ENCODE results near the gene HSF2BP.
"Not testable (repeated sequence)": the region's sequence is repeated elsewhere in the genome, so short reads cannot be mapped to it uniquely, and the experiment has no call there.

HSF2BP gene

DNA sequence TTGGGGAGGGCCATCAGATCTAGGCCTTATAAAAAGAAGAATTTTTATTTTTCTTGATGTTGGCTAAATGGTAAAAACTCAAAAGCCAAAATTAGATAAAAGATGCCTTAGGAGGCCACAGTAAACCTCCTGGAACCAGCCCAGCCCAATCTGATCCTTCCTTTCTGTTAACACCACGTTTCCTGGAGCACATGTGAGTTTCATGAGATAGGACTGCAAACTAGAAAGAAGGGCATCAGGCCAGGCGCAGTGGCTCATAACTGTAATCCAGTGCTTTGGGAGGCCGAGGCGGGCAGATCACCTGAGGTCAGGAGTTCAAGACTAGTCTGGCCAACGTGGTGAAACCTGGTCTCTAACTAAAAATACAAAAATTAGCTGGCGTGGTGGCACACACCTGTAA is 6.7 kb downstream of the HSF2BP start:
- DNase-seq (ENCODE audit: low read depth in 2 of 2, low spot score in 1 of 2) = no peak

DNA sequence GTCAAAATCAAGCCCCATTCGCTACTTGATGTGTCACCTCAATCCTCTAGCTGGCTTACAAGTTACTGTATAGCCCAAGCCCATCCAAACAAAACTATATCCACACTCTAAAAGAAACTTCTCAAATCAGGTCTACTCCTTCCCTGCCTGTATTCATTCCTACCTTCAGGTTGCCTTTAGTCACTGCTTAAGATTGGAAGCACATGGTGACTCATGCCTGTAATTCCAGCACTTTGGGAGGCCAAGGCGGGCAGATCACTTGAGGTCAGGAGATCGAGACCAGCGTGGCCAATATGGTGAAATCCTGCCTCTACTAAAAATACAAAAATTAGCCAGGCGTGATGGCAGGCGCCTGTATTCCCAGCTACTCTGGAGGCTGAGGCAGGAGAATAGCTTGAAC is 7.4 kb downstream of the HSF2BP start:
- DNase-seq (ENCODE audit: low read depth in 2 of 2, low spot score in 1 of 2) = not testable (repeated sequence)

DNA sequence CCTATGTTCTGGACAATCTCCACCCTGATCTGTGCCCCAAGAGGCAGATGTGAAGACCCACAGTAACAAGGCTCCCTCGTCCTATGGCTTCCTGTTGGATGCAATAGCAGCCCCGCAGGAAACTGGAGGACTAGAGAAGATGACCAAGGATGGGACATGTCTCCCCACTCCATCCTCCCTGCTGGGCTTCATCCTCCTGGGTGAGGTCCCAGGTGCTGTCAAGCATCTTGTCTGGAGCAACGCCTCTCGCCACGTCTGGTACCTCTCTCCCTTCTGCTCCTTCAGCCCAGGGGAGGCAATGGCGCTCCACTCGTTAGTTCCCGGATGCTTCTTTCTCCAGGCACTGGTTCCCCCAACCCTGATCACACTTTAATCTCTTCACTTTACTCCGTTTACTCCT is 11.1 kb downstream of the HSF2BP start:
- DNase-seq (ENCODE audit: low read depth in 2 of 2, low spot score in 1 of 2) = no peak

DNA sequence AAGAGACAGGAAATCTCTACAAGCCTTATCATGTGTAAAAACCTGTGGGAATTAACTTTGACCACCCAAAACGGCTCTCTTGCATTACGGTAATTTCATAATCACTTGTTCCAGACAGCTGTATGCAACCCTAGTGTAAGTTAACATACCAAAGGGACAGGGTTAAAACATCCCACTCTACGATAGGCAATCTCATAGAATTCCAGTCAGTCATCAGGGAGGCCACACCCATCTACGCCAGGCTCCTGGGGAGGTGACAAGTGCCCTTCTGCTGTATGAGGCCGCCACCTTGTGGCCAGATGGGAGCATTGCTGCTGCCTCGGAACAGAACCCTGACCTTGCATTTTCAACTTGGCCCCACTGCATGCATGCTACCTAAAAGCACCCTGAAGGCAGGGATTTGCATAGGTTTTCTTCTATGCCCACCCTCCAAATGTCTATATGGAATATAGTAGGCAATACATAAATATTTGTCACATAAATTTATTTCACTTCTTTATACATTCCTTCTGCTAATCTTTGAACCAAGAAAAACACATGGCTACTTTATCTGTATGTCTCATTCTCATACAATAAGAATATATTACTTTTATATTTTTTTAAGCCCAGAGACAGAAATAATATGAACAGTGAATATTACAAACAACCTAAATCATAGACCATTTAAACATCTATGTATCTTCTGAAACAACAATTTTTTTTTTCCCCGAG is 12.6 kb downstream of the HSF2BP start:
- peak; percentile 63 to 75 for DNase-seq (ENCODE audit: low read depth in 2 of 2, low spot score in 1 of 2)

DNA sequence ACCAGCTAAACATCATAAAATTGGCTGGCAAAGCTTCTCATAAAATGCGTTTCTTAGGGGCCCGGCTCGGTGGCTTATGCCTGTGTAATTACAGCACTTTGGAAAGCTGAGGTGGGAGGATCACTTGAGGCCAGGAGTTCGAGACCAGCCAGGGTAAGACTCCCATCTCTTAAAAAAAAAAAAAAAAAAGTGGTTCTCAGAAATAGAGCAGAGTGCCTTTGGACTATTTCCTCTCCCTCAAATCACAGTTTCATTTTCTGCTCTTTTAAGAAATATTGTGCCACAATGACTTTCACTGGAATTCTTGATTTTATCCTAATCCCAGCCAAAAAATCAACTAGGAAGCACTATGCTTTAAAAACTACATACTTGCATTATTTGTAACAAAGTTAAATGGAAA is 13.3 kb downstream of the HSF2BP start:
- DNase-seq (ENCODE audit: low read depth in 2 of 2, low spot score in 1 of 2) = no peak

DNA sequence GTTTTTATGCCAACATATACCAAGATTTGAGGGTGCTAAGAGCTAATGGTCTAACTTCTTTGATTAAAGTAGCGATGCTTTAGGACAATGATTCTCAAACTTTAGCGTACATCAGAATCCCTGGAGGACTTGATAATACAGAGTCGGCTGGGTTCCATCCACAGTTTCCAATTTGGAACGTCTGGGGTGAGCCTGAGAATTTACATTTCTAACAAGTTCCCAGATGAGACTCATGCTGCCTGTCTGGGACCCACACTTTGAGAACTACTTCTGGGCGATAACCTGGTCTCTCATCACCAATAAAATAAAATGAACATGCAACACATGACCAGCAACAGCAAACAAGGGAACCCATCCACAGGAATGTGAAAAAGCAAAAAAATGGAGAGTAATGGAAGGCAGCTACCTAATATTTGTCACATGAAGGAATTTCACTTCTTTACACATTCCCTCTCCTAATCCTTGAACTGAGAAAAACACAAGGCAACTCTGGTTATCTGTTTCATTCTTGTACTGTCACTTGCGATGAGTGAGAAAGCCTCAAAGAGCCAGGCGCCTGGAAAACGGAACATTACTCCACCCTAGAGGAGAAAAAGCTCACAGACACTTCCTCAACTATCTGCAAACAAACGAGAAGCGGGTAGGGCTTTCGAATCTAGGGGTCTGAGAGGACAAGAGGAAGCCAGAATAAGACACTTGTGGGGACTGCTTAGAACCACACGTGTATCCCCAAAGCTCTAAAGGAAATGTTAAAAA is 14.0 kb downstream of the HSF2BP start:
- no peak for DNase-seq (ENCODE audit: low read depth in 2 of 2, low spot score in 1 of 2)

DNA sequence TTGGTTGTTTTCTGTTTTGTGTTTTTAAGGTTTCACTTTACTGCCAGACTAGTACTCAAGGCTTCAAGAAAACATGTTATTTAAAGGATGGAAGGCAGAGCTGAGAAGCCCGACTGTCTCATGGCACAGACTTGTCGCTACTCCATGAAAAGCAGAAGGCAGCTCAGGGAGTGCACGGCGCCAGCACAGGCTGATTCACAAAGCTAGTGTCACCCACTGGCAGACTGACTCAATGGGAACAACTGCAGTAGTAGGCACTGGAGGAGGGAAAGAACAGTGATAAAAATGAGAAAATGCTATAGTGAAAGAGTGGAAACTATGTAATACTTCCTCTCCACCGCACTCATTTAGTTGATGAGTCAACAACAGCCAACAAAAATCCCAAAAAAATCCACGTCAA is 14.7 kb downstream of the HSF2BP start:
- no peak for DNase-seq (ENCODE audit: low read depth in 2 of 2, low spot score in 1 of 2)

DNA sequence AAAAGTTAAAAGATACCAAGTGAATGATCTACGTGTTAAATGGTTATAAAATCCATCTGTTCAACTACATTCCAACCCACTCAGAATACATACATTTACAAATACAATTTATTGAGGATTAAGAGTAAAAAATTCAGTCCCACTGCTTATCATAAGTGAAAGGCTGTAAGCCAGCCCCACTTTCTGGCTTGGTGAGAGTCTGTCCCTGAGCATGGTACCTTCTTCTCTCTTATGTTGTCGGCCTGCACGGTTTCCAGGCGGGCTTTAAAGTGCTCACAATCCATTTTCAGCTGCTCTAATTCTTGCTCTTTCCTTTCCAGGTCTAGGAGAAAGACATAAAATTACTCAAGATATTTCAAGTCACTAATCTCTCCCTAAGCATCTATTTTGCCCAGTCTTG is 15.2 kb downstream of the HSF2BP start:
- no peak for DNase-seq (ENCODE audit: low read depth in 2 of 2, low spot score in 1 of 2)

DNA sequence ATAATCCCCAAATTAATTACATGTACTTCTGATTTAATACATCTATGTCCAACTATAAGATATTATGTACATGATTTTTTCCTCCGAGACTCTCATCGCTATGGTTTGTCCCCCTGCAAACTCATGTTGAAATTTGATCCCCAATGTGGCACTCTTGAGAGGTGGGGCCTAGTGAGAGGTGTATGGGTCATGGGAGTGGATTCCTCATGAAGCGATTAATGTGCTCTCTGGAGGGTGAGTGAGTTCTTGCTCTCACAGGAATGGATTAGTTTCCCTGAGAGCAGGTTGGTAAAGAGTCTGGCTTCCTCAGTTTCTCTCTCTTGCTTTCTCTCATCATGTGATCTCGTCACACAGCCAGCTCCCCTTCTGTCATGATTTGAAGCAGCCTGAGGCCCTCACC is 16.1 kb downstream of the HSF2BP start:
- no peak for DNase-seq (ENCODE audit: low read depth in 2 of 2, low spot score in 1 of 2)

DNA sequence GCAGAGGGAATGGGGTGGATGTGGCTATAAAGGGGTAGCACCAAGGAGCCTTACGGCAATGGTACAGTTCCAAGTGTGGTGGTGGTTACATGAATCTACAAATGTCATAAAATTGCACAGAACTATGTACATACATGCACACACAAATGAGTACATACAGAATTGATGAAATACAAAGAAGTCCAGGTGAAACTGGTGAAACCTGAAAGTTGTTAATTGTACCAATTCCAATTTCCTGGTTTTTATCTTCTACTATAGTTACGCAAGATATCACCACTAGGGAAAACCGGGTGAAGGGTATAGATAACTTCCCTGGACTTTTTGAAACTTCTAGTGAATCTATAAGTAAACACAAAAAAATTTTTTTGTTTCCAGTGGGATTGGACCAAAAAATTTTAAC is 18.9 kb downstream of the HSF2BP start:
- DNase-seq (ENCODE audit: low read depth in 2 of 2, low spot score in 1 of 2) = no peak

DNA sequence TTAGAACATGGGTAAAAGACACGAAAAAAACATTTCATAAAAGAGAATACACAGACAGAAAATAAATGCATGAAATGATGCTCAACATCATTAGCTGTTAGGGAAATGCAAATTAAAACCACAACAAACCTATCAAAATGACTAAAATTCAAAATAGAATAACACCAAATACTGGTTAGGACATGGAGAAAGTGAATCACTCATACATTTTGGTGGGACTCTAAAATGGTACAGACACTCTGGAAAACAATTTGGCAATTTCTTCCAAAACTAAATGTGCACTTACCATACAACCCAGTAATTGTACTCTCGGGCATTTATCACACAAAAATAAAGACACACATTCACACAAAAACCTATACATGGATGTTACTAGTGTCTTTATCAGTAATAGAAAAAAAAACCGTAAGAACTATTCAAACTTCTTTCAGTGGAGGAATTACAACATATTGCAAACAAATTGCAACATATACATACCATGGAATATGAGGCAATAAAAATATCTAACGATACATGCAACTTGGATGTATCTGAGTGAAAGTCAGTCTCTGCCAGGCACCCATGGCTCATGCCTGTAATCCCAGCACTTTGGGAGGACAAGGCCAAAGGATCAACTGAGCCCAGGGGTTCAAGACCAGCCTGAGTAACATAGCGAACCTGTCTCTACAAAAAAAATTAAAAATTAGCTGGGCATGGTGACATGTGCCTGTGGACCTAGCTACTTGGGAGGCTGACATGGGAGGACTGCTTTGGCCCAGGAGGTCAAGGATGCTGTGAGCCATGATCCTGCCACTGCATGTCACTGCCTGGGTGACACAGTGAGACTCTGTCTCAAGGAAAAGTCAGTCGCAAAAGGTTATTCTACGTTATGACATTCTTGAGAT is 19.6 kb downstream of the HSF2BP start:
- no peak for DNase-seq (ENCODE audit: low read depth in 2 of 2, low spot score in 1 of 2)

DNA sequence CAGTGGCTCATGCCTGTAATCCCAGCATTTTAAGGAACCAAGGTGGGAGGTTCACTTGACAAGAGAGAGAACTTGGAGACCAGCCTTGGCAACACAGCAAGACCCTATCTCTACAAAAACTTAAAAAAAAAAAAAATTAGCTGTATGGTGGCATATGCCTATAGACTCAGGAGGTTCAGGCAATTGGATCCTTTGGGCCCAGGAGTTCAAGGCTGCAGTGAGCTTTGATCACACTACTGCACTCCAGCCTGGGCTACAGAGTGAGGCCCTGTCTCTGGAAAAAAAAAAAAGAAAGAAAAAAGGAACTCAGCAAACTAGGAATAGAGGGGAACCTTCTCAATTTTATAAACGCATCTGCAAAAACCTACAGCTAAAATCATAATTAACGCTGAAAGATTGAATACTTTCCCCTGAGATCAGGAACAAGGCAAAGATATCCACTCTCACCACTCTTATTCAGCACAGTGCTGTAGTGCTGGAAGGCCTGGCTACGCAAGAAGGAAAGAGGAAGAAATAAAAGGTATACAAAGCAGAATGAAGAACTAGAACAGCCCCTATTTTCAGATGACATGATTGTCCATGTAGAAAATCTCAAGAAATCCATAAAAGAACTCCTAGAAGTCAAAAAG is 21.6 kb downstream of the HSF2BP start:
- no peak for DNase-seq (ENCODE audit: low read depth in 2 of 2, low spot score in 1 of 2)

DNA sequence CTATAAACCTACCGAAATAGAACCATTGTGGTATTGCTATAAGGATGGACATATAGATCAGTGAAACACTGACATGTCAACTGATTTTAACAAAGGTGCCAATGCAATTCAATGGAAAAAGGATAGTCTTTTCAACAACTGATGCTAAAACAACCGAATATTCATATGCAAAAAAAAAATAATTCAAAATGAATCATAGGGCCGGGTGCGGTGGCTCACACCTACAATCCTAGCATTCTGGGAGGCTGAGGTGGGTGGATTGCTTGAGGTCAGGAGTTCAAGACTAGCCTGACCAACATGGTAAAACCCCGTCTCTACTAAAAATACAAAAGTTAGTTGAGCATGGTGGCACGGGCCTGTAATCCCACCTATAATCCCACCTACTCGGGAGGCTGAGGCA is 23.9 kb downstream of the HSF2BP start:
- DNase-seq (ENCODE audit: low read depth in 2 of 2, low spot score in 1 of 2) = no peak

DNA sequence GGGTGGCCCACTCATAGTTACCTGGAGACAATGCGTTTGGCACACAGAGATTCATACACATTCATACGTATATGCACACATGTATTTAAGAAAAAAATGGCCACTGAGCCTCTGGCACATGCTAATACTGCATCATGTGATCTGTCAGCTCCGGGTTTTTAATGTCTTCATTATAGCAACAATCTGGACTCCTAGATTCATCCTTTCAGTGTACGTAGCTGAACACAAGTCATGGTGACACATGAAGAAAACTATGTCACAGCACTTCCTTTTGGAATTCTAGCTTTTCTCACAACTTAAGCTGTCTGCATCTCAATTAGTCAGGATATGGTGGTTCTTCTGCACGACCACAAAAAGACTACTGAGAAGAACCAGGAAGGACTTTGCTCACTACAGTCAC is 24.7 kb downstream of the HSF2BP start:
- DNase-seq (ENCODE audit: low read depth in 2 of 2, low spot score in 1 of 2) = no peak

DNA sequence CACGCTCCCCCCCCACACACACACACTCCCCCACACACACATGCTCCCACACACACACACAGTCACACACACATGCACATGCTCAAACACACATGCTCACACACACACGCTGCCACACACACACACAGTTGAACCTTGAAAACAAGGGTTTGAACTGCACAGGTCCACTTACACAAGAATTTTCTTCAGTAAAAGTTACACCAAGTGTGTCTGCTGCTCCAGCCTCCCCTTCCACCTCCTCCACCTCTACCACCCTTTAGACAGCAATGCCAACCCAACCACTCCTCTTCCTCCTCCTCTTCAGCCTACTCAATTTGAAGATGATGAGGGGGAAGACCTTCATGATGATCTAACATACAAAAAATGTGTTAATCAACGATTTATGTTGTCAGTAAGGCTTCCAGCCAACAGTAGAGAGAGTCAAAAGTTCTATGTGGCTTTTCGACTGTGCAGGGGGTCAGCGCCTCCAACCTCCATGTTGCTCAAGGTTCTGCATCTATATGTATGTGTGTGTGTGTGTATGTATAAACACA is 26.8 kb downstream of the HSF2BP start:
- DNase-seq (ENCODE audit: low read depth in 2 of 2, low spot score in 1 of 2) = no peak

DNA sequence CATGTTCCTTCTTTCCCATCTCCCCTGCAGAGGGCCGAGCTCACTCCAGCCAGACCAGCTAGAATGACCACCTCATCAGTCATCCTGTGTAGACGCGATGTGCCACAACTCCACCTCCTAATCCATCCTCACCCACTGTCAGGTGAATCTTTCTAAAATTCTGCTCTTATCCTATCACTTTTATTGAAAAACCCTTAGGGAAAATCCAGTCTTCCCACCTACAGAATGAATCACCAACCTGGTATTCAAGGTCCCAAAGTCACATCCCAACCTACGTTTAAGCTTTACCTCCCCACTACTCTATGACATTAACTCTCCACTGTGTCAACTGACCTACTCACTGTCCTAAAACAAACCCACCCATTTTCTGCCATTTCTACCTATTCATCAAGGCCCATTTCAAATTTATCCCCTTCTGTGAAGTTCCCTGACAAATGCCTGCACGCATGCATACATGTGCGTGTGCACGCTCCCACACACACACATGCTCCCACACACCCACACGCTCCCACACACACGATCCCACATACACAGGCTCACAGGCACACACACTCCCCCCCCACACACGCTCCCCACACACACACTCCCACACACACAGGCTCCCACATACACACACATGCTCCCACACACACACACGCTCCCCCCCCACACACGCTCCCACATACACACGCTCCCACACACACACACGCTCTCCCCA is 27.7 kb downstream of the HSF2BP start:
- DNase-seq (ENCODE audit: low read depth in 2 of 2, low spot score in 1 of 2) = no peak

DNA sequence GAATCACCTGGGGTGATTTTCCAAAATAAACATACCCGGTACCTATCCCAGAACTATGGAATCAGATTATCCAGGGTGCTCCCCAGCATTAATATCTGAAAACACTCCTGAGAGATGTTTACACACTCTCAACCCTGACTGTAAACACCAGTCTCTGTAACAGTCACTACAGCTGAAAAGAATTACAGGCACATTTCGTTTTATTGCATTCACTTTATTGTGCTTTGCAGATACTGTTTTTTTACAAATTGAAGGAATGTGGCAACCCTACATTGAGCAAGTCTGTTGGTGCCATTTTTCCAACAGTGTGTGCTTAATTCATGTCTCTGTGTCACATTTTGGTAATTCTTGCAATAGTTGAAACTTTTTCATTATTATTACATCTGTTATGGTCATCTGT is 31.8 kb downstream of the HSF2BP start:
- no peak for DNase-seq (ENCODE audit: low read depth in 2 of 2, low spot score in 1 of 2)

DNA sequence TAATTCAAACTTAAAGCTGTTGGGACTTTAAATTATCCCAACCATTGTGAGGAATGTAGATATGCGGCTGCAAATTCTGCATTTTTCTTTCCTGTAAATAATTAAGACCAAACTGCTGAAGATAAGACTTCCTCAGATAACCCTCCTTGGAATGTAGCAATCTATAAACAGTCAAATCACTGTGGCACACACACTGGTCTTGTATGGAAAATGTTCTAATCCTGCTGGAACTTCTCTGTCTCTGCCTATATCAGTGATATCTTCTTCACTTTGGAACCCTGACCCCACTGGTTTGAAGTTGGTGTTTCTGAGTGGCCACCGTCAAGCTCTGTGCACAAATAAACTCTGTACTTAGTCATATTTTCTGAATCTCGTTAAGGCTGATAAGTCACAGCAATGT is 32.9 kb downstream of the HSF2BP start:
- DNase-seq (ENCODE audit: low read depth in 2 of 2, low spot score in 1 of 2) = no peak

DNA sequence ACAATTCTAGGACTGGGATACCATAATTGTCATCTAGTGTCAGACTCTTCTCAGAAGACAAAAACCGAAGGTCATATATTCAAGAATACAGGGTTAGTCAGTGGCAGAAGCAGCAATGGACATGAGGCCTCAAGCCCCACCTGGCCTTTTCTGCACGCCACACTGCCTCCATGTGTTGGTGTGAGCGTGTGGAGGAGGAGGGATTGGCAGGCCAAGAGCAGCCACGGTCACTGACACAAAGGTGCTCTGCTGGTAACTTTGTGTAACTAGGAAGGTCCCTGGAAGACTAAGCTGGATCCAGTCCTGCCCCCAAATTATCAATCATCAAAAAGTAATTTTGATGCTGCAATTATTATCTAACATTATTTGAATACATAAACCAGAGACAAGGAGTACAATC is 34.9 kb downstream of the HSF2BP start:
- DNase-seq (ENCODE audit: low read depth in 2 of 2, low spot score in 1 of 2) = no peak

DNA sequence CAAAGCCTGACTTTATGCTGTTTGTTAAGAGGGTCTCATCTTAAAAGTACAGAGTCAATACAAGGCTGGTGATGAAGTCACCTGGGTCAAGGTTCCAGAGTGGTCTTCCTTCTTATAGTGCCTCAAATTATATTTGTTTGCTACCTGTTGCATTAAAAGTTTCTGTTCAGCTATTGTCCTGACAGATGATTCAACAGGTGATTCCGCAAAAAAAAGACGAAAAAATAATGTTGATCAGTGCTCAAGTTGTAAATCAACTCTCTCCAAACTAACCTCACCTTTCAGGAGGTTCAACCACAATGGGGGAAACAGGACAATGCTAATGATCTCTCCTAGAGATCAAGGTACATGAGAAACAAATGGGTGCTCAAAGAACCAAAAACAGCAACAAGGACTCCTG is 35.7 kb downstream of the HSF2BP start:
- DNase-seq (ENCODE audit: low read depth in 2 of 2, low spot score in 1 of 2) = no peak

DNA sequence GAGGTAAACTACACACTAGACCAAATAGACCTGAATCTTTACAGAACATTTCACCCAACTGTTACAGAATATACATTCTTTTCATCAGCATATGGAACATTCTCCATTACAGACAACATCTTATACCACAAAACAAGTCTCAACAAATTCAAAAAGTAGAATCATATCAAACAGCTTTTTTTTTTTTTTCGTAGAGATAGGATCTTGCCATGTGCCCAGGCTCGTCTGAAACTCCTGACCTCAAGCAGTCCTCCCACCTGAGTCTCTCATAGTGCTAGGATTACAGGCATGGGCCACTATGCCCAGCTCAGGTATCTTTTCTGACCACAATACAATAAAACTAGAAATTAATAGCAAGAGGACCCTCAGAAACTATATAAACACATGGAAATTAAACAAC is 36.5 kb downstream of the HSF2BP start:
- no peak for DNase-seq (ENCODE audit: low read depth in 2 of 2, low spot score in 1 of 2)

Data from stimulated activated CD8-positive, alpha-beta memory T cell treated with anti-CD3 and anti-CD28 coated beads, Interleukin-4, amount 100 ng/mL, for 1 hour (primary cell).